Peyer's patch (tissue), 4 donors: ENCODE data around the gene C2orf68.

Experiments used
- CTCF ChIP-seq, 6 experiments: fragments of 450-650 bp in 4 of 6; fragments of 200-600 bp in 2 of 6; sonication (generic) in 1 of 6; IDR thresholded peaks; one replicate each; pipeline ENCODE4 v1.5.1; 2017 to 2019; ENCODE audit warnings: antibody characterized with exemption in 6 of 6, mild to moderate bottlenecking in 3 of 6, moderate library complexity in 1 of 6
- POLR2A ChIP-seq, 2 donors: fragments of 450-650 bp; IDR thresholded peaks; one replicate each; pipeline ENCODE4 v1.5.1; 2017; ENCODE audit warnings: antibody characterized with exemption in 2 of 2, mild to moderate bottlenecking in 2 of 2, moderate library complexity in 2 of 2

DNA sequence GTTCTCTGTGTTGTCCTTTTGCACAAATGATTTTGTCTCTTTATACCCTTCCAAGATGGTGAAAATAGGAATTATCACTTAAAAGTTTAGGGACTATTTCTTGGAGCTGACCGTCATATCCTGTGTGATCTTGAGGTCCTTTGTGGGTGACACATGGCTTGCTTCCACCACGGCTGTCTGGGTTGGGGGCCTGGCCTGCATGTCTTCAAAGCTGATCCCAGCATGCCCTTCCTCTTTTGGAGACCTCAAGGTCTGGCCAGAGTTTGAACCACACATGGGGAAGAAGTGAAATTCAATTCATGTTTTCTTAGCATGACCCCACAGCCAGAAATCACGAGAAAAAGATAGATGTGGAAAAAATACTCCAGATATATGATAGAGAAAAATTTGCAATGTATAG lies 42.1 kb upstream of the C2orf68 start:
- TF ChIP-seq POLR2A (IDR thresholded peaks at IDR 0.05): no peak
- no peak for TF ChIP-seq CTCF (IDR thresholded peaks at IDR 0.05)
